Measurements from ENCODE around the gene IL17D.

Gene IL17D

GRCh38 chr13:20686863-20687579 is 16.5 kb upstream of the IL17D start:
- H3K4me3 ChIP-seq (ENCODE audit: control insufficient read depth, low read depth, low read length), result no peak overlapping the region
- no peak for TF ChIP-seq CTCF (IDR thresholded peaks at IDR 0.05; ENCODE audit: control insufficient read depth, insufficient read depth, low read depth, low read length, missing control alignments)
- DNase-seq (ENCODE audit: low read depth), result no peak

- no peak for DNase-seq (ENCODE audit: low read depth)
- H3K4me3 ChIP-seq (ENCODE audit: control insufficient read depth, low read depth, low read length), result no peak overlapping the region
- TF ChIP-seq CTCF (IDR thresholded peaks at IDR 0.05; ENCODE audit: control insufficient read depth, insufficient read depth, low read depth, low read length, missing control alignments), result no peak
These were observed 14.2 kb upstream of the IL17D start for GRCh38 chr13:20689291-20689690.

- DNase-seq (ENCODE audit: low read depth), result no peak
- no peak for TF ChIP-seq CTCF (IDR thresholded peaks at IDR 0.05; ENCODE audit: control insufficient read depth, insufficient read depth, low read depth, low read length, missing control alignments)
- no peak overlapping the region for H3K4me3 ChIP-seq (ENCODE audit: control insufficient read depth, low read depth, low read length)
These were observed 11.9 kb upstream of the IL17D start for GRCh38 chr13:20691616-20692015.

GRCh38 chr13:20696073-20696472 is 7.4 kb upstream of the IL17D start:
- no peak for DNase-seq (ENCODE audit: low read depth)
- no peak for TF ChIP-seq CTCF (IDR thresholded peaks at IDR 0.05; ENCODE audit: control insufficient read depth, insufficient read depth, low read depth, low read length, missing control alignments)
- H3K4me3 ChIP-seq (ENCODE audit: control insufficient read depth, low read depth, low read length), result no peak overlapping the region

- H3K4me3 ChIP-seq (ENCODE audit: control insufficient read depth, low read depth, low read length), result no peak overlapping the region
- no peak for DNase-seq (ENCODE audit: low read depth)
- TF ChIP-seq CTCF (IDR thresholded peaks at IDR 0.05; ENCODE audit: control insufficient read depth, insufficient read depth, low read depth, low read length, missing control alignments), result no peak
These were observed 3.8 kb upstream of the IL17D start for GRCh38 chr13:20699715-20700114.

- no peak overlapping the region for H3K4me3 ChIP-seq (ENCODE audit: control insufficient read depth, low read depth, low read length)
- DNase-seq (ENCODE audit: low read depth), result no peak
- no peak for TF ChIP-seq CTCF (IDR thresholded peaks at IDR 0.05; ENCODE audit: control insufficient read depth, insufficient read depth, low read depth, low read length, missing control alignments)
These were observed 3.2 kb upstream of the IL17D start for GRCh38 chr13:20700288-20700687.

Measured in AG09309 (cell line).